T-helper 17 cell (primary cell): ENCODE data around the gene PERP. TPM values are rescaled to one million over a fixed set of nuclear protein-coding genes. Genes with fewer than 3 reads are reported as not detected.
"Not testable (repeated sequence)": the region's sequence is repeated elsewhere in the genome, so short reads cannot be mapped to it uniquely, and the experiment has no call there.

Experiments used
- ATAC-seq: fragments of 150-1000 bp; cut with Tn5 transposase; 2 replicates; pipeline ENCODE4 v1.10.0; 2021; ENCODE audit warnings: mild to moderate bottlenecking, moderate library complexity
- DNase-seq, 3 donors: peaks; one replicate each; pipeline versions ENCODE4 v3.0.0 to v3.0.0-alpha.2; 2020 to 2021
- H3K9me3 ChIP-seq: one replicate; pipeline ENCODE4 v1.7.0; 2013; ENCODE audit warnings: low read length, mild to moderate bottlenecking; ENCODE audit not compliant: control insufficient read depth, poor library complexity, severe bottlenecking
- H3K27ac Mint-ChIP-seq: one replicate; pipeline ENCODE4 v1.8.0; 2022; ENCODE audit warnings: mild to moderate bottlenecking, moderate library complexity, mixed read lengths
- H3K27me3 Mint-ChIP-seq: one replicate; pipeline ENCODE4 v1.8.0; 2022; ENCODE audit warnings: mixed read lengths
- H3K36me3 Mint-ChIP-seq: one replicate; pipeline ENCODE4 v1.8.0; 2022; ENCODE audit warnings: low read depth, mixed read lengths
- H3K4me1 Mint-ChIP-seq: one replicate; pipeline ENCODE4 v1.8.0; 2022; ENCODE audit warnings: mild to moderate bottlenecking, mixed read lengths
- H3K4me3 Mint-ChIP-seq: one replicate; pipeline ENCODE4 v1.8.0; 2022; ENCODE audit warnings: mild to moderate bottlenecking, moderate library complexity, mixed read lengths
- total RNA-seq, 4 donors: library from RNA in 2 of 4; stranded (reverse) in 2 of 4; gene quantifications; one replicate each; pipeline ENCODE4 v1.2.3 and lab custom pipeline; 2022 to 2026

PERP gene
- total RNA-seq, 2 donors from 2014 or later, result 4.3 to 5.7 TPM

GRCh38 chr6:138099832-138100231, 7.4 kb downstream of the PERP start:
- H3K36me3 Mint-ChIP-seq, result peaks cover 16% of the 10 kb centered on the region
- ATAC-seq (no peak), DNase-seq (no peak)
- H3K27me3 Mint-ChIP-seq, result no peaks in the 10 kb centered on the region
- H3K4me3 Mint-ChIP-seq, result no peak overlapping the region
- no peaks in the 10 kb centered on the region for H3K4me1 Mint-ChIP-seq
- H3K27ac Mint-ChIP-seq, result no peak overlapping the region
- no peaks in the 10 kb centered on the region for H3K9me3 ChIP-seq

- Mint-ChIP-seq H3K36me3 (peaks cover 16% of the 10 kb centered on the region), H3K27me3 (no peaks in the 10 kb centered on the region), H3K27ac (no peak overlapping the region), H3K4me1 (no peaks in the 10 kb centered on the region), H3K4me3 (no peak overlapping the region)
- no peaks in the 10 kb centered on the region for H3K9me3 ChIP-seq
- ATAC-seq, result no peak
- no peak for DNase-seq
Measured at GRCh38 chr6:138098306-138098705, 8.9 kb downstream of the PERP start.

GRCh38 chr6:138094260-138094659, 13.0 kb downstream of the PERP start:
- no peaks in the 10 kb centered on the region for H3K27me3 Mint-ChIP-seq
- no peaks in the 10 kb centered on the region for H3K9me3 ChIP-seq
- no peak for DNase-seq
- H3K27ac Mint-ChIP-seq, result no peak overlapping the region
- no peak for ATAC-seq
- H3K4me1 Mint-ChIP-seq, result peaks cover 5% of the 10 kb centered on the region
- peaks cover 12% of the 10 kb centered on the region for H3K36me3 Mint-ChIP-seq
- H3K4me3 Mint-ChIP-seq, result no peak overlapping the region

GRCh38 chr6:138093632-138094031, 13.6 kb downstream of the PERP start:
- no peaks in the 10 kb centered on the region for H3K9me3 ChIP-seq
- Mint-ChIP-seq H3K27me3 (no peaks in the 10 kb centered on the region), H3K4me1 (peaks cover 5% of the 10 kb centered on the region), H3K36me3 (peaks cover 12% of the 10 kb centered on the region), H3K27ac (no peak overlapping the region), H3K4me3 (no peak overlapping the region)
- ATAC-seq (no peak), DNase-seq (no peak)

GRCh38 chr6:138092686-138093085, 14.5 kb downstream of the PERP start:
- Mint-ChIP-seq H3K4me1 (peaks cover 7% of the 10 kb centered on the region), H3K36me3 (peaks cover 9% of the 10 kb centered on the region), H3K27me3 (no peaks in the 10 kb centered on the region), H3K27ac (no peak overlapping the region), H3K4me3 (no peak overlapping the region)
- no peaks in the 10 kb centered on the region for H3K9me3 ChIP-seq
- no peak for ATAC-seq
- no peak for DNase-seq

- Mint-ChIP-seq H3K27ac (no peak overlapping the region), H3K27me3 (no peaks in the 10 kb centered on the region), H3K4me1 (peaks cover 7% of the 10 kb centered on the region), H3K4me3 (no peak overlapping the region), H3K36me3 (peaks cover 2% of the 10 kb centered on the region)
- ATAC-seq (no peak), DNase-seq (no peak)
- H3K9me3 ChIP-seq, result no peaks in the 10 kb centered on the region
Measured at GRCh38 chr6:138089325-138089724, 17.9 kb downstream of the PERP start.

- DNase-seq (no peak), ATAC-seq (no peak)
- no peaks in the 10 kb centered on the region for H3K9me3 ChIP-seq
- peaks cover 7% of the 10 kb centered on the region for H3K4me1 Mint-ChIP-seq
- H3K27me3 Mint-ChIP-seq, result no peaks in the 10 kb centered on the region
- no peak overlapping the region for H3K27ac Mint-ChIP-seq
- H3K4me3 Mint-ChIP-seq, result no peak overlapping the region
- H3K36me3 Mint-ChIP-seq, result peaks cover 2% of the 10 kb centered on the region
Measured at GRCh38 chr6:138088326-138088762, 18.9 kb downstream of the PERP start.

- ATAC-seq (no peak), DNase-seq (no peak)
- Mint-ChIP-seq H3K27ac (no peak overlapping the region), H3K27me3 (no peaks in the 10 kb centered on the region), H3K4me1 (peaks cover 5% of the 10 kb centered on the region), H3K36me3 (no peaks in the 10 kb centered on the region), H3K4me3 (no peak overlapping the region)
- H3K9me3 ChIP-seq, result no peaks in the 10 kb centered on the region
Measured at GRCh38 chr6:138087593-138088325, 19.5 kb downstream of the PERP start.

GRCh38 chr6:138086573-138087196, 20.5 kb downstream of the PERP start:
- Mint-ChIP-seq H3K27me3 (no peaks in the 10 kb centered on the region), H3K4me1 (peaks cover 2% of the 10 kb centered on the region)
- no peak for ATAC-seq

GRCh38 chr6:138085839-138086222, 21.4 kb downstream of the PERP start:
- H3K27ac Mint-ChIP-seq, result no peak overlapping the region
- H3K4me1 Mint-ChIP-seq, result peaks cover 2% of the 10 kb centered on the region
- no peaks in the 10 kb centered on the region for H3K36me3 Mint-ChIP-seq
- no peaks in the 10 kb centered on the region for H3K9me3 ChIP-seq
- ATAC-seq, result no peak
- DNase-seq, result no peak
- no peak overlapping the region for H3K4me3 Mint-ChIP-seq
- no peaks in the 10 kb centered on the region for H3K27me3 Mint-ChIP-seq

More at GRCh38 chr6:138086573-138087196, 20.5 kb downstream of the PERP start:
- Mint-ChIP-seq H3K4me3 (no peak overlapping the region), H3K36me3 (no peaks in the 10 kb centered on the region), H3K27ac (no peak overlapping the region)
- H3K9me3 ChIP-seq, result no peaks in the 10 kb centered on the region
- no peak for DNase-seq

GRCh38 chr6:138084904-138085838, 22.0 kb downstream of the PERP start:
- Mint-ChIP-seq H3K27me3 (no peaks in the 10 kb centered on the region), H3K4me1 (peaks cover 2% of the 10 kb centered on the region), H3K4me3 (no peak overlapping the region), H3K27ac (no peak overlapping the region), H3K36me3 (no peaks in the 10 kb centered on the region)
- DNase-seq (no peak), ATAC-seq (no peak)
- H3K9me3 ChIP-seq, result no peaks in the 10 kb centered on the region

GRCh38 chr6:138082232-138082631, 25.0 kb downstream of the PERP start:
- Mint-ChIP-seq H3K27ac (no peak overlapping the region), H3K27me3 (peaks cover 11% of the 10 kb centered on the region), H3K4me1 (no peaks in the 10 kb centered on the region), H3K36me3 (no peaks in the 10 kb centered on the region), H3K4me3 (no peak overlapping the region)
- DNase-seq (no peak), ATAC-seq (no peak)
- no peaks in the 10 kb centered on the region for H3K9me3 ChIP-seq

GRCh38 chr6:138079556-138079955, 27.7 kb downstream of the PERP start:
- H3K4me1 Mint-ChIP-seq, H3K9me3 ChIP-seq, ATAC-seq, H3K36me3 Mint-ChIP-seq, DNase-seq, H3K4me3 Mint-ChIP-seq, H3K27ac Mint-ChIP-seq: not testable (repeated sequence)
- peaks cover 19% of the 10 kb centered on the region for H3K27me3 Mint-ChIP-seq
